Prostate gland (tissue), 2 donors: ENCODE measurements around the gene URM1.

Source experiments
- CTCF ChIP-seq, 4 experiments: fragments of 200-600 bp in 2 of 4; fragments of 450-650 bp in 2 of 4; sonication (generic) in 2 of 4; IDR thresholded peaks; 1 replicate in 3 of 4; 2 replicates in 1 of 4; pipeline ENCODE4 v1.5.1; 2016 to 2019; ENCODE audit warnings: antibody characterized with exemption in 4 of 4, mild to moderate bottlenecking in 2 of 4, moderate library complexity in 2 of 4
- POLR2A ChIP-seq: fragments of 450-650 bp; IDR thresholded peaks from one replicate; pipeline ENCODE4 v1.6.1; 2016; ENCODE audit warnings: antibody characterized with exemption, mild to moderate bottlenecking

GRCh38 chr9:128390150-128390812 is 19.1 kb downstream of the URM1 start:
- TF ChIP-seq POLR2A (no peak), CTCF (IDR thresholded peaks at IDR 0.05) (no peak)
